Medulla oblongata (tissue), 1 donor: ENCODE measurements around the gene CPXM2.

Experiments
- DNase-seq: peaks from one replicate; pipeline ENCODE4 v3.0.0-alpha.2; 2015; ENCODE audit errors: extremely low spot score

Gene CPXM2

GRCh38 chr10:123869020-123869414 is 22.6 kb downstream of the CPXM2 start:
- no peak for DNase-seq

DNA sequence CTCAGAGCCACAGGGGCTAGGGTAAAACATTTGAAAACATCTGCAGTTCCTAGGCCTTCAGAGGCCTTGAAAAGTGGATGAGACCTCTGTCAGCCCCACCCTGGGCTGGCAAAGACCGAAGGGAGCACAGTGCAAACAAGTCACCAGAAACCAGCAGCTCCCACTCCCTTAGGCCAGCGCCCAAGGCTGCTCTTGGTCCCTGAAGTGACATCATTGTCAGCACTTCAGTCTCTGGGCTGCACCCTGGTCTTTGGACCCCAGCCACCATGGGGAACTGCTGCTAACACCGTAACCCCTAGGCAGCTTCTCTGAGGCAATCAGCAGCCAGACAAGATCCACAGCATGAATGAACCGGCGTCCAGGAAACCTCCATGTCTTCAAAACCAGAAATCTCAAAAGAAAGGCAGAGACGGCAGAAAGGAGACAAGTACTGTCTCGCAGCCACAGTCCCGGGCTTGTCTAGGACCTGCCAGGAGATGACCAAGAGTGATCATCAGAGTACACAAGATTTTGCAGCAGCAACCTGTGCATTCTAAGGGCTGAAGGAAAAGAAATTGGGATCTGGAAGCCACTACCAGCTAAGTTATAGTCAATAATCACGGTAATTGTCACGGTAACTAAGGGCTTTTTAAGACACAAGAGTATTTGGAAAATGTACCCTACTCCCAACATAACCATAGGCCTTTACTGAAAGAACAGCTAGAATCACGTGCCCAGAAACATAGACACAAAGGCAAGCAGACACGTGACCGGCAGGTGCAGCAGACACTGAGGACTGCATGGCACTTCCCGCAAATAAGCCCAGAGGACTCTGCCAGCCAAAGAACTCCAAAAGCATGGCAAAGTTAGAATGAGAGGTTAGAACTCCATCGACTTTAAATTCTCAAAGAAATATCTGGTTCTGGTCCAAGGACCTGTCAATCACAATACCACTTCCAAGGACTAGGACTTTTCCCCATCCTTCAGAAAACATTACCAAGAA is 23.3 kb downstream of the CPXM2 start:
- no peak for DNase-seq

GRCh38 chr10:123865880-123866279 is 25.7 kb downstream of the CPXM2 start:
- no peak for DNase-seq

DNA sequence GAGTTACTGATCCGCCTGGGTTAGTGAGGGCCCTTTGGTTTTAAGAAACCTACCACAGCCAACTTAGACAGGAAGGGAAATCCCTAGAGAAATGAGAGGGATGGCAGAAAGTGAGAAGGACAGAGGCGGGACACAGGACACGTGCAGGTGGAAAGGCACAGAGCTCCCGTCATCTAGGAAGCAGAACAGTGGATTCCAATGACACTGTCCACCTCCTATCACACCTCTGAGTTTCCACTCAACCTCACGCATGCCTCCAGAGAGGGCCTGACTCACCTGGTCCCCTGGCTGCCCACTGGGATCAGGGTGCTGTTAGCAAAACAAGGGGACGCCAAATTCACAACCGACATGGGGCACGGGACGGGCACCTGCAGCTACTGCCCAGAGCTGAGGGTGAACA is 26.3 kb downstream of the CPXM2 start:
- DNase-seq, result no peak

DNA sequence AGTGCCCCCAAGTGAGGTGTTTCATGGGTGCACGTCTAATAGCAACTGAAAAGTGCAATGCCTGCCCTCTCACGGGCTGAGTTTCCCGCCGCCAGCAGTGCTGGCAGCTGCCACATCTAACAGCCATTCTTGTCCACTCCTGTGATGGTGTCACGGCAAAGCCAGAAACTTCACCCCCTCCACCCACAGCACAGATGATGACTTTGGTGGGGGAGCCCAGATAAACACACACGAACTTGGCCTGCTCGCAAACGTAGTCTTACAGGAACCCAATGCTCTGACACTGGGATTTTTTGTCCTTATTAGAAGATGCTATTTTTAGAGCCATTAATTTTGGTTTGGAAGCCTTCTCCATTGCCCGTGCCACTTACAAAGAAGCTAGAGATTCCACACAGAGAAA is 26.7 kb downstream of the CPXM2 start:
- DNase-seq, result no peak

GRCh38 chr10:123863721-123864482 is 27.7 kb downstream of the CPXM2 start:
- DNase-seq, result no peak

GRCh38 chr10:123863183-123863575 is 28.4 kb downstream of the CPXM2 start:
- DNase-seq, result no peak

- no peak for DNase-seq
These were observed 29.0 kb downstream of the CPXM2 start for GRCh38 chr10:123862421-123863182.

- DNase-seq, result no peak
These were observed 30.8 kb downstream of the CPXM2 start for GRCh38 chr10:123860856-123861255.

GRCh38 chr10:123860209-123860608 is 31.4 kb downstream of the CPXM2 start:
- DNase-seq, result no peak

- no peak for DNase-seq
These were observed 32.0 kb downstream of the CPXM2 start for GRCh38 chr10:123859653-123860050.

DNA sequence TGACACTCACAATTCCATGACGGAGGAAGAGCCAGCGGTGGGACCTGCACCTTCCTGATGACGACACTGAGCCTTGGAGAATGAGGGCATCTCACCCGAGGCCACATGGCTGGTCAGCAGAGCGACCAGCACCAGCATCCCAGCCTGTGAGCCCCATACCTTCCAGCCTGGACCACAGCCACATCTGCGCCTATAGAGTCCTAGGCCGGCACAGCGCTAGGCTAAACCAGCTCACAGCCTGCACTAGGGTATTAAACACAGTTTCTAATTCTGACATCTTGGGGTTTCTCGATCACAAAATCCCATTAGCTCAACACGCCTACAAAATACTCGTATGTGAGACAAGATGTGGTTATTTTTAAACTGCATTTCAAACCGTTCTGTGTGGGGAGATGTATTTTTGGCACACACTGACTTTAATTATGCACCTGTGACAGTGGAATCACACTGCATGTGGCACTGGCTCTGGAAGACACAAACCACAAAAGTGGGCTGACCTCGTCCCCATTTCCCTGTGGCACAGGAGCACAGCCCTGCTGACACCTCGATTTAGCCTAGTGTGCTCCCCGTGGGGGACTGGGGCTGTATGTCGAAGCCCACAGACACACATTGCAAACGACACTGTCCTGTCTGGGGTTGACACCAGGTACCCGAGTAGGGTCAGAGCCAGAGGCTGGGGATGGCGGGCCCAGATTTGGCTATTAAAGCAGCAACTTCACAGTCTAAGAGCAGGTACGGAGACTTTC is 32.5 kb downstream of the CPXM2 start:
- DNase-seq, result no peak

DNA sequence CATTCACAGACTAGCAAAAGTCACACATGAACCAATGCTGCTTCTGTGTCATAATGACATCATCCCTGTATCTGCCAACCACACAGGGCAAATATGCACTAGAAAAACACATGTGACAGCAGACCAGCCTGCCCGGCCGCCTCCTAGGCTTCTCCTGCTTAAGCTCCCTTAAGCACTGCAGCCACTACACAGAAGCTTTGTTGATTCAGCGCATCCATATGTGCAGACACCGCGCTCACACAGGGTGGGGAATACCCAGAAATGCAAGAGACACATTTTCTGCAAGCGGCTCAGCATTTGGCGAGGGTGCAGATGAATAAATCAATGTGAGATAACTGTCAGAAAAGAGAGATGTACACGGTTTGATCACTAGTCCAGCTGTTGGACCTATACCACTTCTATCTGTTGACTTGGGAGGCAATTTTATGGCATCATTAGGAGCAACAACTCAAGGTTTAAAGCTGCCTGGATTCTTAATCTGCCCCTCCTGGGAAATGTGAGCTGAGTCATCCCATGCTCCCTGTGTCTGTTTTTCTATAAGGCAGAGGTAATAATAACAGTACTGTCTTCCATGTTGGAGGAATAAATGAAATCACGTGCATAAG is 33.4 kb downstream of the CPXM2 start:
- no peak for DNase-seq

DNA sequence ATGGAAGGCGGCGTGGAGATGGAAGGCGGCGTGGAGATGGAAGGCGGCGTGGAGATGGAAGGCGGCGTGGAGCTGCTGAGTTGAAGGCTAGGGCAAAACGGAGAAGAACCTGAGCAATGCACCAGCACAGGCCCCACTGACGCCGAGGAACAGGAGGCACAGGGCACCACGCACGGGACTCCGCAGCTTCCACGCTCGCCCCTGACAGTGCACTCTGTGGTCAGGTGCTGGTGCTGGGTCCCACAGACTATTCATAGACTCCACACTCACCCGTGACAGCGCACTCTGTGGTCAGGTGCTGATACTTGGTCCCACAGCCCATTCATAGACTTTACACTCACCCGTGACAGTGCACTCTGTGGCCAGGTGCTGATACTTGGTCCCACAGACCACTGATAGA is 34.0 kb downstream of the CPXM2 start:
- DNase-seq, result no peak

GRCh38 chr10:123855008-123855684 is 36.5 kb downstream of the CPXM2 start:
- DNase-seq, result no peak

DNA sequence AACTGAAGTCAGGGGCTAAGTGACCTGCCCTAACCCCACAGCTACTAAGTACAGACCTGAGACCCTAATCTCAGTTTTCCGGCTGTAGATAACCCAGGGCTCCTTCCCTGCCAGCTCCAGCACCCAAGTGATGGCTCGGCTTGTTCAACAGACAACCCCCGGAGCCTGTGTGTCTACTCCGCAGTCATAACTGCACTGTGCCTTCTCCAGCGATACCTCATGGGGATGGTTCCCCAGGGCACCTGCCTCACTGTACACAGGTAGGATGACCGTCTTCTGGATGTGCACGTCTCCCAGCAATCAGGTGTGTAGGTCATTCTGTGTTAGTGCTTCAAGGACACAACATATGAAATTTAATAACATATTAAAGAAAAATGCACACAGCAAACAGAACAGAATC is 37.1 kb downstream of the CPXM2 start:
- DNase-seq, result no peak

GRCh38 chr10:123854003-123854402 is 37.6 kb downstream of the CPXM2 start:
- no peak for DNase-seq

DNA sequence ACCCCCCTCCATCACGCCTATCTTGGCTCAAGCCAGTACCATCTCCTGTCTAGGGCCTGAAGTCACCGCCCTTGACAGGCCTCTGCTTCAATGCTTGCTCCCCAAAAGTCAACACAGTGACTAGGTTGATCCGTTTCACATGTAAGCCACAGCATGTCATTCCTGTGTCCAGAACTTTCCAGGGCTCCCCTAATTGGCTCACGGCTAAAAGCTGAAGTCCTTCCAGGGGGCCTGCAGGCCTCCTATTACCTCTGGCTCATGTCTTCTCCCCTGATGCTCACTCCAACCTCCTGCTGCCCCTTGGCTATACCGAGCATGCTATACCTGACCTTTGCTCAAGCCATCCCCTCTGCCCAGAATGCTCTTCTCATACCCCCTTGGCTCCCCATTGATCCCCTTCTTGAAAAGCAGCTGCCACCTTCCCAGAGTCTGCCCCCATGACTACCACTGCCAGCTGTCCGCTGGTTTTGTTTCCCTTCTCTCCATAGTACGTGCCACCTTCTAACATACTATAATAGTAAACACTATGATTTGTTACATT is 39.1 kb downstream of the CPXM2 start:
- DNase-seq, result no peak

GRCh38 chr10:123848564-123849457 is 42.8 kb downstream of the CPXM2 start:
- no peak for DNase-seq
